MM.1S (cell line): ENCODE measurements around the gene KRCC1.

Experiments used
- CTCF ChIP-seq: fragments of 300-600 bp; sonication (generic); IDR thresholded peaks from 2 replicates; pipeline ENCODE4 v1.5.1; 2016; ENCODE audit warnings: antibody characterized with exemption, low read length, mixed read lengths
- EZH2 ChIP-seq: fragments of 300-600 bp; sonication (generic); optimal IDR thresholded peaks from 2 replicates; pipeline ENCODE3; 2017; ENCODE audit warnings: low read depth, mild to moderate bottlenecking, antibody characterized with exemption, low read length, mixed read lengths
- EZH2phosphoT487 ChIP-seq: fragments of 300-600 bp; sonication (generic); IDR thresholded peaks from 2 replicates; pipeline ENCODE4 v1.6.1; 2018; ENCODE audit warnings: antibody characterized with exemption, low read length

GRCh38 chr2:88090446-88091283 is 35.1 kb upstream of the KRCC1 start:
- TF ChIP-seq EZH2: no peak
- no peak for TF ChIP-seq CTCF
- no peak for TF ChIP-seq EZH2phosphoT487
